ENCODE measurements around the gene DNAJC15.
A peak's percentile ranks its signal among the peaks of the same experiment; 100 is the strongest.
"Not testable (repeated sequence)": the region's sequence is repeated elsewhere in the genome, so short reads cannot be mapped to it uniquely, and the experiment has no call there.

The DNAJC15 gene

DNA sequence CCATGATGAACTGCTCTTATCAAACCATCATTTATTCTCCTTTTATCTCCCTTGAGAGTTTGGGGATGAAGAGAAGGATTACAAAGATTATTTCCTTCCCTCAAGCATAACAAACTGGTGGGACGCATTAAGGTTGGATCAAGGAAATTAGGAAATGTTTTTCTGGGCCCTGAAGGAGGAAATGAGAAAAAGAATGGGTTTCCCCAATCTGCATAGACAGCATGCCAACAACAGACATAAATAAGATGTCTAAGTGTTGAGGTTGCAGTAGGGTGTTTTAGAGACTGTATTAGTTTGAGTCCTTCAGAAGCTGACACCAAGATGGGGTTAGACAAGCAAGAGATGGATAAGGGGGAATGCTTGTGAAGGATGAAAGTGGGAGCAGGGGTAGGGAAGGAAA is 38.7 kb upstream of the DNAJC15 start:
- POLR2A ChIA-PET, result no interaction called here
- CTCF ChIA-PET, result interaction anchor here (0.6 kb wide), 1 partner anchor 15 kb away, joined by 6 read pairs; no protein-coding TSS in a partner anchor

GRCh38 chr13:42985312-42986175 is 37.8 kb upstream of the DNAJC15 start:
- no peak overlapping the region for H3K4me3 ChIP-seq (ENCODE audit: low read depth, low read length)
- CTCF ChIA-PET, result interaction anchor here (0.6 to 2.0 kb wide), 3 partner anchors 14 to 16 kb away, joined by 3 to 6 read pairs (median 5); no protein-coding TSS in a partner anchor
- TF ChIP-seq, protein P1, sequence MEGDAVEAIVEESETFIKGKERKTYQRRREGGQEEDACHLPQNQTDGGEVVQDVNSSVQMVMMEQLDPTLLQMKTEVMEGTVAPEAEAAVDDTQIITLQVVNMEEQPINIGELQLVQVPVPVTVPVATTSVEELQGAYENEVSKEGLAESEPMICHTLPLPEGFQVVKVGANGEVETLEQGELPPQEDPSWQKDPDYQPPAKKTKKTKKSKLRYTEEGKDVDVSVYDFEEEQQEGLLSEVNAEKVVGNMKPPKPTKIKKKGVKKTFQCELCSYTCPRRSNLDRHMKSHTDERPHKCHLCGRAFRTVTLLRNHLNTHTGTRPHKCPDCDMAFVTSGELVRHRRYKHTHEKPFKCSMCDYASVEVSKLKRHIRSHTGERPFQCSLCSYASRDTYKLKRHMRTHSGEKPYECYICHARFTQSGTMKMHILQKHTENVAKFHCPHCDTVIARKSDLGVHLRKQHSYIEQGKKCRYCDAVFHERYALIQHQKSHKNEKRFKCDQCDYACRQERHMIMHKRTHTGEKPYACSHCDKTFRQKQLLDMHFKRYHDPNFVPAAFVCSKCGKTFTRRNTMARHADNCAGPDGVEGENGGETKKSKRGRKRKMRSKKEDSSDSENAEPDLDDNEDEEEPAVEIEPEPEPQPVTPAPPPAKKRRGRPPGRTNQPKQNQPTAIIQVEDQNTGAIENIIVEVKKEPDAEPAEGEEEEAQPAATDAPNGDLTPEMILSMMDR (IDR thresholded peaks at IDR 0.05; ENCODE audit: insufficient read depth, low read length, missing control alignments), result no peak
- POLR2A ChIA-PET, result no interaction called here
- DNase-seq (ENCODE audit: low read depth, low spot score), result no peak

More for the DNA sequence above, 38.7 kb upstream of the DNAJC15 start:
- TF ChIP-seq, protein P1 (IDR thresholded peaks at IDR 0.05; ENCODE audit: insufficient read depth, low read length, missing control alignments), result no peak
- H3K4me3 ChIP-seq (ENCODE audit: low read depth, low read length), result no peak overlapping the region
- DNase-seq (ENCODE audit: low read depth, low spot score), result no peak

GRCh38 chr13:42986176-42986574 is 37.2 kb upstream of the DNAJC15 start:
- no peak overlapping the region for H3K4me3 ChIP-seq (ENCODE audit: low read depth, low read length)
- DNase-seq (ENCODE audit: low read depth, low spot score), result no peak
- CTCF ChIA-PET, result interaction anchor here (1.2 to 2.0 kb wide), 2 partner anchors 14 to 17 kb away, joined by 3 to 5 read pairs; no protein-coding TSS in a partner anchor
- TF ChIP-seq, protein P1 (IDR thresholded peaks at IDR 0.05; ENCODE audit: insufficient read depth, low read length, missing control alignments), result no peak
- POLR2A ChIA-PET, result no interaction called here

DNA sequence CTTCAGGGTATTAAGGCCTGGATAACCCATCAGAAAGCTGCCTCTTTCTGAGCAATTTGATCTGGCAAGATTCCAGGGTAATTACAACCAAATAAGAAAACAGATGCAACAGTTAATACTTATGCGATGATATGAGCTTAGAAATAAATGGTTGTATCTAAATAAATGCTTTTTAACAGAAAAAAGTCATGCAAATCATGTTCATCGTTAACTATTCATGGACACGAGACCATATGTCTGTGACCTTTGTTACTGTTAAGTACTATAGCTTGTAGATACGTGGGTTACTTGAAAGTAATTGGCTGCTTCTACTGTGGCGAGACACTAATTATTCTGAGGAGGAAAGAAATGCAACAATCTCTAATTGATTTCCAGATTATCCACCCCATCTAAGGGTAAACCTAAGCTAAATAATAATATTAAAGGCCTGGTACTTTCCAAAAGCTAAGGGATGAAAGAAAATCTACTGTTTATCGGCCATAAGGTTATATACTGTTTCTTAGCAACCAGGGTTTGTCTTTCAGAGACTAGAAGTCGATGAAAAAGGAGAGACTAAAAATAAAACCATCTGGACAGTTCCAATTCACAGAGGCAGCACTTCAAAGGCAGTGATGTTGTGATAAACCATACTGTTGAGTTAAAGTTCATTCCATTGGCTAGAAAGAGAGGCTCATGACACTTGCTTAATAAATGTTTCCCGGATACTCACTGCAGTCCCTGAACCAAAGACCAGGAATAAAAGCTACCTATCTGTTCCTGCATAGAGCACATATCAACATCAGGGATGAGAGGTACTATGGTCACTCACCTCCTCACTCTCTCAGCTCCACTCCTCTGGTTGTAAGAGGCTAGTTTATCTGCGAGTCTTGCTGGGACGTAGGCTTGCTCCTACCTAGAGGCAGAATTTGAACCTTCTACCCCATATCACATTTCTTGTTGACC is 32.8 kb upstream of the DNAJC15 start:
- peak overlapping the region; percentile 35 for H3K4me3 ChIP-seq (ENCODE audit: low read depth, low read length)
- POLR2A ChIA-PET, result no interaction called here
- CTCF ChIA-PET, result interaction anchor here (0.7 to 8.3 kb wide), 7 partner anchors 9 to 824 kb away, joined by 3 to 65 read pairs (median 4); no protein-coding TSS in a partner anchor
- TF ChIP-seq, protein P1 (IDR thresholded peaks at IDR 0.05; ENCODE audit: insufficient read depth, low read length, missing control alignments), result no peak
- DNase-seq (ENCODE audit: low read depth, low spot score), result no peak

DNA sequence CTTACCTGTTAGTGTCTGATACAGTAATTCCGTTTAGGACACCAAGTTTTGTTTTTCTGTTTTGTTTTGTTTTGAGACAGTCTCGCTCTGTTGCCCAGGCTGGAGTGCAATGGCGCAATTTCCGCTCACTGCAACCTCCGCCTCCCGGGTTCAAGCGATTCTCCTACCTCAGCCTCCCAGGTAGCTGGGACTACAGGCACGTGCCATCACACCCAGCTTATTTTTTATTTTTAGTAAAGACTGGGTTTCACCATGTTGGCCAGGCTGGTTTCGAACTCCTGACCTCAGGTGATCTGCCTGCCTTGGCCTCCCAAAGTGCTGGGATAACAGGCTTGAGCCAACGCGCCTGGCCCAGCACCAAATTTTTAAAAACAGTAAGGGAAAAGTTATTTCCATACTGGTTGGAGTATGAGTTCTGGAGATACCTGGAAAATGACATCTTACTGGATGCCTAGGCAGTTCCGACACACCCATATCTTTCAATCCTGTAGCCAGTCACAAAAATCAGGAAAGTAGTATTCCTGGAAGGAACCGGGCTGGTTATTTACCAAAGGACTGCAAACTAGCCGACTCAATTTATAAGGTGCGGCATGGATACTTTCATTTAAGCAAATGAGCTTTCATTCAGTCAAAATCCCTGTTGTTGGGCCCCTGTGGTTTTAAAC is 32.0 kb upstream of the DNAJC15 start:
- CTCF ChIA-PET, result interaction anchor here (0.8 to 8.3 kb wide), 6 partner anchors 9 to 823 kb away, joined by 3 to 65 read pairs (median 4); no protein-coding TSS in a partner anchor
- POLR2A ChIA-PET, result not testable (repeated sequence)
- H3K4me3 ChIP-seq (ENCODE audit: low read depth, low read length), result peak overlapping the region; percentile 58

More for the DNA sequence above, 32.0 kb upstream of the DNAJC15 start:
- not testable (repeated sequence) for DNase-seq (ENCODE audit: low read depth, low spot score)
